K562 (cell line): Measurements from ENCODE around the gene CALML4.

Experiments used
- ARID4B ChIP-seq: sonication (generic); formaldehyde crosslinking; IDR thresholded peaks from 2 replicates; pipeline ENCODE4 v1.8.0; 2022; ENCODE audit warnings: mild to moderate bottlenecking, missing genetic modification reagents
- CTCF ChIP-seq, 3 experiments: IDR thresholded peaks in 2 of 3; conservative IDR thresholded peaks in 1 of 3; 2 replicates each; pipeline ENCODE4 v1.5.1; 2011 to 2012; ENCODE audit warnings: low read length in 3 of 3, mild to moderate bottlenecking in 3 of 3, control low read depth in 2 of 3, improper control_type of control experiment in 1 of 3, inconsistent platforms in 1 of 3, low read depth in 1 of 3, mixed read lengths in 1 of 3, moderate library complexity in 1 of 3; ENCODE audit not compliant: insufficient read depth in 2 of 3
- EP300 ChIP-seq: IDR thresholded peaks from 2 replicates; pipeline ENCODE4 v1.6.1; 2012; ENCODE audit warnings: low read length, improper control_type of control experiment
- FOS ChIP-seq: IDR thresholded peaks from 3 replicates; pipeline ENCODE4 v1.6.1; 2011; ENCODE audit not compliant: insufficient read length; ENCODE audit errors: extremely low read depth
- GABPA ChIP-seq: fragments of 200-800 bp; sonication (Bioruptor generic); conservative IDR thresholded peaks from 2 replicates; pipeline ENCODE4 v1.6.1; 2016; ENCODE audit warnings: low read depth, missing genetic modification characterization, missing compliant biosample characterization
- KDM1A ChIP-seq, 2 experiments: fragments of 450-650 bp; IDR thresholded peaks; 2 replicates each; pipeline ENCODE4 v1.6.1; 2016; ENCODE audit warnings: mild to moderate bottlenecking in 2 of 2
- PATZ1 ChIP-seq: fragments of 250-450 bp; sonication (Bioruptor Pico); IDR thresholded peaks from 2 replicates; pipeline ENCODE4 v1.5.0; 2020; ENCODE audit warnings: mild to moderate bottlenecking, borderline replicate concordance
- POLR2A ChIP-seq: fragments of 450-650 bp; conservative IDR thresholded peaks from 2 replicates; pipeline ENCODE4 v1.6.1; 2016
- ZNF274 ChIP-seq: IDR thresholded peaks from 2 replicates; pipeline ENCODE4 v1.6.1; 2011; ENCODE audit warnings: low read depth, mild to moderate bottlenecking, low read length, moderate library complexity, borderline replicate concordance

- no peak for TF ChIP-seq GABPA
- no peak for TF ChIP-seq ARID4B (CRISPR knock-in tag)
- TF ChIP-seq FOS = no peak
- no peak for TF ChIP-seq EP300
- TF ChIP-seq POLR2A = no peak
- TF ChIP-seq ZNF274 = no peak
- no peak for TF ChIP-seq CTCF (IDR thresholded peaks at IDR 0.05 in 2 of 3, conservative IDR thresholded peaks at IDR 0.05 in 1 of 3; ENCODE audit: insufficient read depth in 2 of 3, low read depth in 1 of 3, low read length in 3 of 3)
- no peak for TF ChIP-seq KDM1A (IDR thresholded peaks at IDR 0.05)
- no peak for TF ChIP-seq PATZ1
These were observed 15.8 kb upstream of the CALML4 start for GRCh38 chr15:68220967-68221366.
